Natural killer cell (primary cell): Measurements from ENCODE around the gene CSNK1E. TPM values are rescaled to one million over a fixed set of nuclear protein-coding genes. Genes with fewer than 3 reads are reported as not detected.
A peak's percentile ranks its signal among the peaks of the same experiment; 100 is the strongest.
"Not testable (repeated sequence)": the region's sequence is repeated elsewhere in the genome, so short reads cannot be mapped to it uniquely, and the experiment has no call there.

ENCODE experiments used
- ATAC-seq, 3 donors: fragments of 150-1000 bp in 2 of 3; fragments of 200-7000 bp in 1 of 3; cut with Tn5 transposase; 1 replicate in 1 of 3; 2 replicates in 2 of 3; pipeline ENCODE4 v1.10.0; 2021; ENCODE audit warnings: mild to moderate bottlenecking in 2 of 3, moderate library complexity in 2 of 3
- DNase-seq, 2 donors: peaks; one replicate each; pipeline versions ENCODE4 v3.0.0 to v3.0.0-alpha.2; 2013 to 2021; ENCODE audit warnings: mixed read lengths in 1 of 2
- H3K27ac ChIP-seq: one replicate; pipeline ENCODE4 v1.5.1; 2013; ENCODE audit warnings: mild to moderate bottlenecking, low read length
- H3K27me3 ChIP-seq: one replicate; pipeline ENCODE4 v1.6.1; 2013; ENCODE audit warnings: low read length; ENCODE audit not compliant: control insufficient read depth, insufficient read depth
- H3K36me3 ChIP-seq: one replicate; pipeline ENCODE4 v1.6.1; 2013; ENCODE audit warnings: low read length; ENCODE audit not compliant: control insufficient read depth, insufficient read depth
- H3K4me1 ChIP-seq: one replicate; pipeline ENCODE4 v1.6.1; 2013; ENCODE audit warnings: low read length; ENCODE audit not compliant: control insufficient read depth, insufficient read depth
- H3K4me3 ChIP-seq: one replicate; pipeline ENCODE4 v1.5.1; 2013; ENCODE audit warnings: low read length
- H3K9me3 ChIP-seq: one replicate; pipeline ENCODE4 v1.6.1; 2013; ENCODE audit warnings: low read length; ENCODE audit not compliant: control insufficient read depth, insufficient read depth
- H3K27ac Mint-ChIP-seq, 2 donors: one replicate each; pipeline ENCODE4 v1.8.0; 2022; ENCODE audit warnings: mild to moderate bottlenecking in 2 of 2, mixed read lengths in 2 of 2, moderate library complexity in 1 of 2
- H3K27me3 Mint-ChIP-seq, 2 donors: one replicate each; pipeline ENCODE4 v1.8.0; 2022; ENCODE audit warnings: low read depth in 2 of 2, mixed read lengths in 2 of 2
- H3K36me3 Mint-ChIP-seq: one replicate; pipeline ENCODE4 v1.8.0; 2022; ENCODE audit warnings: mixed read lengths
- H3K4me1 Mint-ChIP-seq, 2 donors: one replicate each; pipeline ENCODE4 v1.8.0; 2022; ENCODE audit warnings: mixed read lengths in 2 of 2
- H3K4me3 Mint-ChIP-seq: one replicate; pipeline ENCODE4 v1.8.0; 2022; ENCODE audit warnings: mild to moderate bottlenecking, moderate library complexity, mixed read lengths
- H3K9me3 Mint-ChIP-seq, 2 donors: one replicate each; pipeline ENCODE4 v1.8.0; 2022; ENCODE audit warnings: mixed read lengths in 2 of 2
- WGBS: methylation state at CpG from one replicate; pipeline ENCODE4 v1.1.7; 2013; ENCODE audit warnings: missing lambda C conversion rate; ENCODE audit not compliant: insufficient coverage; 5-methylcytosine and 5-hydroxymethylcytosine counted together
- intact Hi-C: fragments of 100-400 bp; cut with micrococcal nuclease; formaldehyde crosslinking; loops from one replicate; pipeline ENCODE4 v1.14.2; 2022
- total RNA-seq, 4 donors: library from RNA; stranded (reverse); fragments of 120-200 nt in 1 of 4; gene quantifications; one replicate each; pipeline versions ENCODE4 v1.2.3 to v1.2.4, GENCODE V29; 2013 to 2022
- TF ChIP-seq, protein P1 (sequence below): fragments of 200-600 bp; IDR thresholded peaks from one replicate; pipeline ENCODE4 v1.8.0; 2022; ENCODE audit warnings: antibody characterized with exemption

Gene CSNK1E
- 100 to 1,000 TPM; 126 to 178 (median 149) TPM for total RNA-seq
- total RNA-seq (2013), result 51.4 TPM

DNA sequence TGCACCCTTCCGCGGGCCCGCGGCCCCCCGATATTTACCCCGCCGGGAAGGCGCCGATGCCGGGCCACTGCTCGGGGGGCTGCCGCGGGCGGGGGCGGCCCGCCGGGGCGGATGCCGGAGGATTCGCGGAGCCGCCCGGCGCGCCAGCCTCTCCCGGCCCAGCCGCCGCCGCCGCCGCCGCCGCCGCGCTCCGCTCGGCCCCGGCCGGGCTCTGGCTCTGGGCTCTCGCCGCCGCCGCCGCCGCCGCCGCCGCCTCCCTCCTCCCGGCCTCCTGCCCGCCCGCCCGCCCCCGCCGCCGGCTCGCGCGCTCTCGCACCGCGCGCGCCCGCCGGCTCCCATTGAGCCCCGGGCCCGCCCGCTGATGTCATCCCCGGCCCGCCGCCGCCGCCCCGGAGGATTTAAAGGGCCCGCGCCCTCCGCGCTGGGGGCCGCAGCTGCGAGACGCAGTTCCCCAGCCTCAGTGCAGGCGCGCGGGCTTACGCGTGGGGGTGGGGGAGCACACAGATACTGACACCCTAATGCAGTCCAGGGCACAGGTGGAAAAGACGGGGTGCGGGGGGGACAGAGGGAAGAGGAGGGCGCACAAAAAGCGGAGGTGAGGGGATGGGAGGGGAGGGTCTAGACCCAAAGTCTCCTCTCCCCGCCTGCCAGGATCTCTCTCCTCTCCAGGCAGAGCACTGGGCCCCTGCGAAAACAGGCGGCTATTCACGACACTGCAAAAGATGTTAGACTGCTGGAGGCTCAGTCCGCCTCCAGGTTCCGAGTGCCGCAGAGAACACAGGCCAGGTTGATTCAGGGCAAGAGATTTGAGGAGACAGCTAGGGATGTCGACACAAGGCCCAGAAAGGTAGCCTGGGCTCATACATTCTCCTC is at the start of gene CSNK1E:
Gene CSNK1E, minus strand, starts transcription at position 312 of the 873 bp plus-strand sequence. CDS start 3,276 bp downstream, outside the sequence.
- H3K4me1 ChIP-seq, result peaks cover 51% of the 10 kb centered on the region
- peaks cover 39 to 51% of the 10 kb centered on the region in 2 donors for H3K4me1 Mint-ChIP-seq
- DNase-seq, result peak; percentile 74 to 83

DNA sequence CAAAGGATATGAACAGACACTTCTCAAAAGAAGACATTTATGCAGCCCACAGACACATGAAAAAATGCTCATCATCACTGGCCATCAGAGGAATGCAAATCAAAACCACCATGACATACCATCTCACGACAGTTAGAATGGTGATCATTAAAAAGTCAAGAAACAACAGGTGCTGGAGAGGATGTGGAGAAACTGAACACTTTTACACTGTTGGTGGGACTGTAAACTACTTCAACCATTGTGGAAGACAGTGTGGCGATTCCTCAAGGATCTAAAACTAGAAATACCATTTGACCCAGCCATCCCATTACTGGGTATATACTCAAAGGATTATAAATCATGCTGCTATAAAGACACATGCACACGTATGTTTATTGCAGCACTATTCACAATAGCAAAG is 48.6 kb upstream of the CSNK1E start:
- H3K4me1 Mint-ChIP-seq, H3K36me3 ChIP-seq, intact Hi-C loops, H3K27me3 Mint-ChIP-seq, H3K9me3 Mint-ChIP-seq, H3K27ac Mint-ChIP-seq, H3K9me3 ChIP-seq, H3K27ac ChIP-seq, H3K4me3 Mint-ChIP-seq, ATAC-seq, DNase-seq, H3K36me3 Mint-ChIP-seq, H3K4me3 ChIP-seq, H3K27me3 ChIP-seq, H3K4me1 ChIP-seq: not testable (repeated sequence)
- no CpG with 5 or more reads among the region's 3 CpGs for WGBS

More for the DNA sequence above, at the start of gene CSNK1E:
- H3K9me3 ChIP-seq, result no peaks in the 10 kb centered on the region
- H3K36me3 ChIP-seq, result no peaks in the 10 kb centered on the region
- WGBS, result 3% methylated on average over 98 of the region's 98 CpGs
- Mint-ChIP-seq H3K36me3 (no peaks in the 10 kb centered on the region), H3K27me3 (no peaks in the 10 kb centered on the region), H3K4me3 (peak within 1 kb of the TSS; percentile 90), H3K27ac (peak within 1 kb of the TSS; percentile 88 to 95), H3K9me3 (no peaks in the 10 kb centered on the region)
- TF ChIP-seq, protein P1, sequence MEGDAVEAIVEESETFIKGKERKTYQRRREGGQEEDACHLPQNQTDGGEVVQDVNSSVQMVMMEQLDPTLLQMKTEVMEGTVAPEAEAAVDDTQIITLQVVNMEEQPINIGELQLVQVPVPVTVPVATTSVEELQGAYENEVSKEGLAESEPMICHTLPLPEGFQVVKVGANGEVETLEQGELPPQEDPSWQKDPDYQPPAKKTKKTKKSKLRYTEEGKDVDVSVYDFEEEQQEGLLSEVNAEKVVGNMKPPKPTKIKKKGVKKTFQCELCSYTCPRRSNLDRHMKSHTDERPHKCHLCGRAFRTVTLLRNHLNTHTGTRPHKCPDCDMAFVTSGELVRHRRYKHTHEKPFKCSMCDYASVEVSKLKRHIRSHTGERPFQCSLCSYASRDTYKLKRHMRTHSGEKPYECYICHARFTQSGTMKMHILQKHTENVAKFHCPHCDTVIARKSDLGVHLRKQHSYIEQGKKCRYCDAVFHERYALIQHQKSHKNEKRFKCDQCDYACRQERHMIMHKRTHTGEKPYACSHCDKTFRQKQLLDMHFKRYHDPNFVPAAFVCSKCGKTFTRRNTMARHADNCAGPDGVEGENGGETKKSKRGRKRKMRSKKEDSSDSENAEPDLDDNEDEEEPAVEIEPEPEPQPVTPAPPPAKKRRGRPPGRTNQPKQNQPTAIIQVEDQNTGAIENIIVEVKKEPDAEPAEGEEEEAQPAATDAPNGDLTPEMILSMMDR, result no peak
- intact Hi-C loops, result loop anchor here (2.0 to 10.0 kb wide), 2 partner anchors 45 to 113 kb away; partner anchors contain the start of genes MAFF and TMEM184B
- no peaks in the 10 kb centered on the region for H3K27me3 ChIP-seq
- peak within 1 kb of the TSS; percentile 89 for H3K27ac ChIP-seq
- H3K4me3 ChIP-seq, result peak within 1 kb of the TSS; percentile 51
- ATAC-seq, result peak; percentile 64 to 80 (median 70)

DNA sequence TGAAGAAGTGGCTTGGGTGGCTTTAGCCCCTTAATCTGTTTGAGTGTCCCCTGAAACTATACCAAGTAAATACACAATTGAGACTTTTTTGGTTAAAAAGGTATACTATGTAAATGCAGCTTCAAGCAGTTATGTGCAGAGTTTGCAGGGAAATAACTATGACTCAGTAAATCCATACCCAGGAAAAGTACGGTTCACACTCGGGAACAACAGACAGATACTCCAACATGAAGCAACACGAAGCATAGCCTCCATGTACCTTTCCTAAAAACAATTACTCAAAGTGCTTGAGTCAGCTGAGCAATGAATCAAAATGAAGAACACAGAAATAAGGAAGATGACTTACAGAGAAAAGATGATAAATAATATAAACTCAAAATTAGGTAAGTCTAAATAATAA is 47.9 kb upstream of the CSNK1E start:
- DNase-seq, intact Hi-C loops, H3K9me3 Mint-ChIP-seq, H3K27ac Mint-ChIP-seq, ATAC-seq, H3K9me3 ChIP-seq, H3K36me3 Mint-ChIP-seq, H3K27me3 Mint-ChIP-seq, H3K27ac ChIP-seq, H3K4me1 Mint-ChIP-seq, H3K36me3 ChIP-seq, H3K4me1 ChIP-seq, H3K27me3 ChIP-seq, H3K4me3 Mint-ChIP-seq, H3K4me3 ChIP-seq: not testable (repeated sequence)
- 96% methylated on average over 2 of the region's 3 CpGs for whole genome bisulfite sequencing

DNA sequence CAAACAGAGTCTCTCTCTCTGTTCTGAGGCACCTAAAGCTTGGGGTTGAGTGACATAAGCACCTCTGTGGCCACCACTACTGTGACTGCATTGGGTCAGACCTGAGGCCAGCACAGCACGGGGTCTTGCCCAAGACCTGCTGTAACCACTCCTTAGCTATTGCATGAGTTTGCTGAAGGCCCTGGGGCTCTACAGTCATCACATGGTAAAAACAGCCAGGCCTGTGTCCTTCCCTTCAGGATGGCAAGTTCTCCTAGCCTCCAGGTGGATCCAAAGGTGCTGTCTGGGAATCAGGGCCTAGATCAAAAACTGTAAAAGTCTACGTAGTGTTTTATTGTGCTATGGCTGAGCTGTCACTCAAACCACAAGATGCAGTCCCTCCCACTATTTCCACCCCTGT is 43.3 kb upstream of the CSNK1E start:
- ATAC-seq, intact Hi-C loops, H3K36me3 ChIP-seq, H3K27ac Mint-ChIP-seq, H3K27me3 Mint-ChIP-seq, H3K9me3 Mint-ChIP-seq, H3K27me3 ChIP-seq, H3K4me3 Mint-ChIP-seq, H3K4me1 ChIP-seq, H3K4me3 ChIP-seq, H3K4me1 Mint-ChIP-seq, H3K27ac ChIP-seq, H3K36me3 Mint-ChIP-seq, DNase-seq, H3K9me3 ChIP-seq: not testable (repeated sequence)
- WGBS, result 94% methylated on average over 2 of the region's 2 CpGs

DNA sequence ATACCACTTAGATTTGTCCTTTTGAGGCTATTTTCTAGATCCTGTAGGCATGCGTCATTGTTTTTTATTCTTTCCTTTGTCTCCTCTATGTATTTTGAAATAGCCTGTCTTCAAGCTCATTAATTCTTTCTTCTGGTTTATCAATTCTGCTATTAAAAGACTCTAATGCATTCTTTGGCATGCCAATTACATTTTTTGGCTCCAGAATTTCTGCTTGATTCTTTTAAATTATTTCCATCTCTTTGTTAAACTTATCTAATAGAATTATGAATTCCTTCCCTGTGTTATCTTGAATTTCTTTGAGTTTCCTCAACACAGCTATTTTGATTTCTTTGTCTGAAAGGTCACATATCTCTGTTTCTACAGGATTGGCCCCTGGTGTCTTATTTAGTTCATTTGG is 42.6 kb upstream of the CSNK1E start:
- H3K27ac ChIP-seq, H3K27me3 ChIP-seq, ATAC-seq, H3K4me3 ChIP-seq, H3K27ac Mint-ChIP-seq, H3K9me3 Mint-ChIP-seq, intact Hi-C loops, H3K27me3 Mint-ChIP-seq, H3K36me3 ChIP-seq, H3K4me1 ChIP-seq, H3K9me3 ChIP-seq, H3K4me1 Mint-ChIP-seq, H3K36me3 Mint-ChIP-seq, DNase-seq, H3K4me3 Mint-ChIP-seq: not testable (repeated sequence)
- no CpG with 5 or more reads among the region's 1 CpG for WGBS

DNA sequence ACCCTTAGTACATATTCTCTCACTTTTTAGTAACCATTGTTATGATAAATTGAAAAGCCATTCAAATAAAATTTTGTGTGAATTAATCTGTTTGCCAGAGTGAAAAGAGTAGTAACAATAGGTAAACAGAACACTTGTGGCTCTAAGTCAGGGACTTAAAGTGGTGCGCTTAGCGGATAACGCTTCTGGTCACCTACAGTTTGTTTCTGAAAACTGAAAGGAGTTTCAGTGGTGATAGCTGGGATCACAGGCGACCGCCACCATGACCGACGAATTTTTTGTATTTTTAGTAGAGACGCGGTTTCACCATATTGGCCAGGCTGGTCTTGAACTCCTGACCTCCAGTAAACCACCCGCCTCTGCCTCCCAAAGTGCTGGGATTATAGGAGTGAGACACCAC is 40.7 kb upstream of the CSNK1E start:
- H3K4me3 Mint-ChIP-seq, H3K36me3 Mint-ChIP-seq, H3K27ac Mint-ChIP-seq, H3K27me3 ChIP-seq, H3K27ac ChIP-seq, H3K4me3 ChIP-seq, H3K4me1 Mint-ChIP-seq, H3K9me3 Mint-ChIP-seq, H3K9me3 ChIP-seq, H3K36me3 ChIP-seq, ATAC-seq, intact Hi-C loops, DNase-seq, H3K27me3 Mint-ChIP-seq, H3K4me1 ChIP-seq: not testable (repeated sequence)
- 97% methylated on average over 9 of the region's 10 CpGs for WGBS
